SU-DHL-6 (cell line): ENCODE measurements around the gene DTYMK.

Experiments used
- CTCF ChIP-seq: fragments of 200-600 bp; sonication (generic); IDR thresholded peaks from one replicate; pipeline ENCODE4 v1.5.1; 2017; ENCODE audit warnings: antibody characterized with exemption, mild to moderate bottlenecking, low read length, moderate library complexity; ENCODE audit not compliant: insufficient read depth, poor library complexity, severe bottlenecking
- EZH2phosphoT487 ChIP-seq: fragments of 200-600 bp; sonication (generic), shearing (Covaris generic); conservative IDR thresholded peaks from 2 replicates; pipeline ENCODE4 v1.6.1; 2018; ENCODE audit warnings: mild to moderate bottlenecking, antibody characterized with exemption, low read length, moderate library complexity, mixed read lengths

- no peak for TF ChIP-seq CTCF
- TF ChIP-seq EZH2phosphoT487, result no peak
Observed at GRCh38 chr2:241677392-241677791, 9.2 kb downstream of the DTYMK start.
